ENCODE data around the gene L3MBTL2. TPM values are rescaled to one million over a fixed set of nuclear protein-coding genes. Genes with fewer than 3 reads are reported as not detected.
A peak's percentile ranks its signal among the peaks of the same experiment; 100 is the strongest.

Gene L3MBTL2
- total RNA-seq, 1 donor from 2014 or later: 39.3 TPM

- H3K27ac Mint-ChIP-seq: no peak overlapping the region
- H3K9me3 Mint-ChIP-seq: no peaks in the 10 kb centered on the region
- intact Hi-C loops (cut with micrococcal nuclease): no loop called here
- no peak for DNase-seq (ENCODE audit: low spot score)
- H3K27me3 Mint-ChIP-seq (ENCODE audit: low read depth): peaks cover 2% of the 10 kb centered on the region
- peaks cover 3% of the 10 kb centered on the region for H3K4me1 Mint-ChIP-seq (ENCODE audit: low read depth)
- H3K4me3 Mint-ChIP-seq (ENCODE audit: low read depth): peak overlapping the region; percentile 61
- H3K36me3 Mint-ChIP-seq (ENCODE audit: low read depth): peaks cover 3% of the 10 kb centered on the region
These were observed 33.7 kb downstream of the L3MBTL2 start for GRCh38 chr22:41238570-41239442.

- H3K27ac Mint-ChIP-seq: no peak overlapping the region
- no peaks in the 10 kb centered on the region for H3K9me3 Mint-ChIP-seq
- intact Hi-C loops (cut with micrococcal nuclease): no loop called here
- H3K36me3 Mint-ChIP-seq (ENCODE audit: low read depth): peaks cover 3% of the 10 kb centered on the region
- no peak overlapping the region for H3K4me3 Mint-ChIP-seq (ENCODE audit: low read depth)
- H3K27me3 Mint-ChIP-seq (ENCODE audit: low read depth): peaks cover 2% of the 10 kb centered on the region
- peaks cover 3% of the 10 kb centered on the region for H3K4me1 Mint-ChIP-seq (ENCODE audit: low read depth)
- DNase-seq (ENCODE audit: low spot score): no peak
These were observed 34.5 kb downstream of the L3MBTL2 start for GRCh38 chr22:41239443-41240128.

- peaks cover 2% of the 10 kb centered on the region for H3K27me3 Mint-ChIP-seq (ENCODE audit: low read depth)
- H3K4me1 Mint-ChIP-seq (ENCODE audit: low read depth): peaks cover 3% of the 10 kb centered on the region
- peaks cover 10% of the 10 kb centered on the region for H3K36me3 Mint-ChIP-seq (ENCODE audit: low read depth)
- H3K4me3 Mint-ChIP-seq (ENCODE audit: low read depth): no peak within 1 kb of the TSS
- H3K27ac Mint-ChIP-seq: no peak within 1 kb of the TSS
- H3K9me3 Mint-ChIP-seq: no peaks in the 10 kb centered on the region
- no peak for DNase-seq (ENCODE audit: low spot score)
- intact Hi-C loops (cut with micrococcal nuclease): no loop called here
These were observed 35.4 kb downstream of the L3MBTL2 start, which contains the start of gene CHADL for GRCh38 chr22:41240377-41241132. Gene CHADL, minus strand, starts transcription at chr22:41240931. Its CDS starts 50 bp downstream, at chr22:41240881.

GRCh38 chr22:41241133-41241676, 36.1 kb downstream of the L3MBTL2 start:
- no peak overlapping the region for H3K27ac Mint-ChIP-seq
- H3K9me3 Mint-ChIP-seq: no peaks in the 10 kb centered on the region
- intact Hi-C loops (cut with micrococcal nuclease): no loop called here
- no peak overlapping the region for H3K4me3 Mint-ChIP-seq (ENCODE audit: low read depth)
- no peak for DNase-seq (ENCODE audit: low spot score)
- peaks cover 3% of the 10 kb centered on the region for H3K4me1 Mint-ChIP-seq (ENCODE audit: low read depth)
- H3K27me3 Mint-ChIP-seq (ENCODE audit: low read depth): peaks cover 2% of the 10 kb centered on the region
- peaks cover 15% of the 10 kb centered on the region for H3K36me3 Mint-ChIP-seq (ENCODE audit: low read depth)

- no peak for DNase-seq (ENCODE audit: low spot score)
- no peak overlapping the region for H3K27ac Mint-ChIP-seq
- no peaks in the 10 kb centered on the region for H3K9me3 Mint-ChIP-seq
- peaks cover 2% of the 10 kb centered on the region for H3K27me3 Mint-ChIP-seq (ENCODE audit: low read depth)
- no peak overlapping the region for H3K4me3 Mint-ChIP-seq (ENCODE audit: low read depth)
- H3K36me3 Mint-ChIP-seq (ENCODE audit: low read depth): peaks cover 23% of the 10 kb centered on the region
- no peaks in the 10 kb centered on the region for H3K4me1 Mint-ChIP-seq (ENCODE audit: low read depth)
- intact Hi-C loops (cut with micrococcal nuclease): no loop called here
These were observed 37.4 kb downstream of the L3MBTL2 start for GRCh38 chr22:41242396-41243117.

- intact Hi-C loops (cut with micrococcal nuclease): no loop called here
- Mint-ChIP-seq H3K36me3 (ENCODE audit: low read depth) (peaks cover 27% of the 10 kb centered on the region), H3K27me3 (ENCODE audit: low read depth) (peaks cover 2% of the 10 kb centered on the region), H3K9me3 (no peaks in the 10 kb centered on the region), H3K27ac (no peak overlapping the region), H3K4me3 (ENCODE audit: low read depth) (no peak overlapping the region), H3K4me1 (ENCODE audit: low read depth) (no peaks in the 10 kb centered on the region)
- no peak for DNase-seq (ENCODE audit: low spot score)
These were observed 38.2 kb downstream of the L3MBTL2 start for GRCh38 chr22:41243361-41243760.

- Mint-ChIP-seq H3K4me3 (ENCODE audit: low read depth) (no peak overlapping the region), H3K9me3 (no peaks in the 10 kb centered on the region), H3K36me3 (ENCODE audit: low read depth) (peaks cover 40% of the 10 kb centered on the region), H3K4me1 (ENCODE audit: low read depth) (no peaks in the 10 kb centered on the region), H3K27me3 (ENCODE audit: low read depth) (no peaks in the 10 kb centered on the region), H3K27ac (no peak overlapping the region)
- intact Hi-C loops (cut with micrococcal nuclease): no loop called here
- no peak for DNase-seq (ENCODE audit: low spot score)
These were observed 40.9 kb downstream of the L3MBTL2 start for GRCh38 chr22:41245917-41246499.

- intact Hi-C loops (cut with micrococcal nuclease): no loop called here
- Mint-ChIP-seq H3K4me1 (ENCODE audit: low read depth) (no peaks in the 10 kb centered on the region), H3K27ac (no peak overlapping the region), H3K9me3 (no peaks in the 10 kb centered on the region), H3K36me3 (ENCODE audit: low read depth) (peaks cover 52% of the 10 kb centered on the region), H3K4me3 (ENCODE audit: low read depth) (no peak overlapping the region), H3K27me3 (ENCODE audit: low read depth) (no peaks in the 10 kb centered on the region)
- no peak for DNase-seq (ENCODE audit: low spot score)
These were observed 42.6 kb downstream of the L3MBTL2 start for GRCh38 chr22:41247703-41248102.

GRCh38 chr22:41248314-41248713, 43.2 kb downstream of the L3MBTL2 start:
- no peak overlapping the region for H3K4me3 Mint-ChIP-seq (ENCODE audit: low read depth)
- H3K27ac Mint-ChIP-seq: no peak overlapping the region
- no peak for DNase-seq (ENCODE audit: low spot score)
- intact Hi-C loops (cut with micrococcal nuclease): no loop called here
- no peaks in the 10 kb centered on the region for H3K27me3 Mint-ChIP-seq (ENCODE audit: low read depth)
- no peaks in the 10 kb centered on the region for H3K9me3 Mint-ChIP-seq
- H3K36me3 Mint-ChIP-seq (ENCODE audit: low read depth): peaks cover 56% of the 10 kb centered on the region
- no peaks in the 10 kb centered on the region for H3K4me1 Mint-ChIP-seq (ENCODE audit: low read depth)

- H3K4me3 Mint-ChIP-seq (ENCODE audit: low read depth): no peak overlapping the region
- no peaks in the 10 kb centered on the region for H3K4me1 Mint-ChIP-seq (ENCODE audit: low read depth)
- peaks cover 57% of the 10 kb centered on the region for H3K36me3 Mint-ChIP-seq (ENCODE audit: low read depth)
- H3K9me3 Mint-ChIP-seq: no peaks in the 10 kb centered on the region
- intact Hi-C loops (cut with micrococcal nuclease): no loop called here
- H3K27ac Mint-ChIP-seq: no peak overlapping the region
- H3K27me3 Mint-ChIP-seq (ENCODE audit: low read depth): no peaks in the 10 kb centered on the region
- no peak for DNase-seq (ENCODE audit: low spot score)
These were observed 43.6 kb downstream of the L3MBTL2 start for GRCh38 chr22:41248758-41249157.

GRCh38 chr22:41249442-41249841, 44.3 kb downstream of the L3MBTL2 start:
- DNase-seq (ENCODE audit: low spot score): no peak
- intact Hi-C loops (cut with micrococcal nuclease): no loop called here
- H3K27me3 Mint-ChIP-seq (ENCODE audit: low read depth): no peaks in the 10 kb centered on the region
- H3K4me3 Mint-ChIP-seq (ENCODE audit: low read depth): no peak overlapping the region
- H3K9me3 Mint-ChIP-seq: no peaks in the 10 kb centered on the region
- H3K4me1 Mint-ChIP-seq (ENCODE audit: low read depth): no peaks in the 10 kb centered on the region
- H3K36me3 Mint-ChIP-seq (ENCODE audit: low read depth): peaks cover 62% of the 10 kb centered on the region
- no peak overlapping the region for H3K27ac Mint-ChIP-seq

GRCh38 chr22:41250127-41250526, 45.0 kb downstream of the L3MBTL2 start:
- Mint-ChIP-seq H3K9me3 (no peaks in the 10 kb centered on the region), H3K27me3 (ENCODE audit: low read depth) (no peaks in the 10 kb centered on the region), H3K36me3 (ENCODE audit: low read depth) (peaks cover 62% of the 10 kb centered on the region), H3K4me1 (ENCODE audit: low read depth) (no peaks in the 10 kb centered on the region), H3K4me3 (ENCODE audit: low read depth) (no peak overlapping the region), H3K27ac (no peak overlapping the region)
- no peak for DNase-seq (ENCODE audit: low spot score)
- intact Hi-C loops (cut with micrococcal nuclease): no loop called here
